Breast epithelium (tissue), 4 donors: ENCODE data around the gene TXNL4B. TPM values are rescaled to one million over a fixed set of nuclear protein-coding genes. Genes with fewer than 3 reads are reported as not detected.

Experiments
- DNase-seq, 2 donors: peaks; one replicate each; pipeline ENCODE4 v3.0.0-alpha.2; 2019; ENCODE audit warnings: low spot score in 2 of 2
- H3K27ac ChIP-seq, 2 donors: fragments of 200-600 bp; sonication (generic) in 1 of 2; one replicate each; pipeline ENCODE4 v1.5.1; 2016 to 2019; ENCODE audit warnings: mild to moderate bottlenecking in 1 of 2
- H3K27me3 ChIP-seq, 2 donors: fragments of 200-600 bp; sonication (generic) in 1 of 2; one replicate each; pipeline versions ENCODE4 v1.5.1 to v1.6.0; 2017 to 2019; ENCODE audit warnings: control low read depth in 1 of 2, mild to moderate bottlenecking in 1 of 2
- H3K36me3 ChIP-seq: fragments of 200-600 bp; one replicate; pipeline ENCODE4 v1.5.1; 2019
- H3K4me1 ChIP-seq, 2 donors: fragments of 200-600 bp; sonication (generic); one replicate each; pipeline ENCODE4 v1.5.1; 2016 to 2019; ENCODE audit warnings: control low read depth in 1 of 2
- H3K4me3 ChIP-seq, 3 donors: fragments of 200-600 bp; sonication (generic); 1 replicate in 2 of 3; 2 replicates in 1 of 3; pipeline ENCODE4 v1.5.1; 2016 to 2019; ENCODE audit warnings: mild to moderate bottlenecking in 3 of 3, moderate library complexity in 2 of 3
- H3K9me3 ChIP-seq, 2 donors: fragments of 200-600 bp; sonication (generic) in 1 of 2; one replicate each; pipeline ENCODE4 v1.5.1; 2016 to 2019; ENCODE audit warnings: control low read depth in 1 of 2
- POLR2A ChIP-seq: fragments of 450-650 bp; IDR thresholded peaks from one replicate; pipeline ENCODE4 v1.6.1; 2016; ENCODE audit warnings: antibody characterized with exemption, mild to moderate bottlenecking, moderate library complexity
- POLR2AphosphoS5 ChIP-seq, 3 donors: sonication (generic); formaldehyde crosslinking; IDR thresholded peaks; one replicate each; pipeline ENCODE4 v1.6.1; 2017; ENCODE audit warnings: antibody characterized with exemption in 3 of 3
- intact Hi-C: fragments of 100-400 bp; cut with DNase I; formaldehyde crosslinking; loops from one replicate; pipeline ENCODE4 v1.15.1; 2023; ENCODE audit warnings: low total_unique reads
- total RNA-seq, 3 donors: library from RNA; depleted of rRNA; stranded (reverse); fragments of >200 nt; gene quantifications; one replicate each; pipeline ENCODE4 v1.1.0, GENCODE V29; 2016
- TF ChIP-seq, protein P1 (sequence below), 3 donors: fragments of 450-650 bp; IDR thresholded peaks; one replicate each; pipeline ENCODE4 v1.5.1; 2016 to 2017; ENCODE audit warnings: antibody characterized with exemption in 3 of 3, mild to moderate bottlenecking in 3 of 3, moderate library complexity in 3 of 3

The TXNL4B gene
- total RNA-seq, 3 donors from 2014 or later, result 7.2 to 16.4 (median 8.8) TPM

DNA sequence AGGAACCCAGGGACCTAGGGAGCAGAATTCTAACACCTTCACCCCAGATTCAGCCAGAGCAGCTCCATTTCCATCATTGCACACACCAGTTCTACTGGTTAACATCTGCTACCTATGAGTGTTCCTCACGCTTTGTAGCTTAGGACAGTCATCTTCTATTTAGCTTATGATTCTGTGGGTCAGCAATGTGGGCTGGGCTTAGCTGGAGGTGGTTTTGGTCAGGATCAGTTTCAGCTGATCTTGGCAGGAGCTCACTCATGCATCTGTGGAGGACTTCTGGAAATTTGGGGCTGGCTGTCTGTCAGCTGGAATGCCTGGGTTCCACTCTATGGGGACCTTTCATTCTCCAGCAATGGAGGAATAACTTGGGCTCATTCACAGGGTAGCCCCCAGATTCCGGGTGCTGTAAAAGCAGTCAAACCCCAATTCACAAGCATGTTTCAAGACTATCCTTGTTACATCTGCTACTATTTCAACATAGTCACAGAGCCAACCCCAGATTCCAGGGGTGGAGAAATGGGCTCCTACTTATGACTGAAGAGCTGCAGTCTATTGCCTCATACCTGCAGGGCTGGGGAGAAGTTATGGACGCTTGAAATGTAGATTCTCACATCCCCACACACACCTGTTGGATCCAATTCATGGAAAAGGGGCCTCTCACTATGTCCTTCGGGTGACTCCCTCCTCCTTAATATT is 42.5 kb downstream of the TXNL4B start:
- TF ChIP-seq POLR2A, result no peak
- no peak for TF ChIP-seq POLR2AphosphoS5 (IDR thresholded peaks at IDR 0.05)
- TF ChIP-seq, protein P1, sequence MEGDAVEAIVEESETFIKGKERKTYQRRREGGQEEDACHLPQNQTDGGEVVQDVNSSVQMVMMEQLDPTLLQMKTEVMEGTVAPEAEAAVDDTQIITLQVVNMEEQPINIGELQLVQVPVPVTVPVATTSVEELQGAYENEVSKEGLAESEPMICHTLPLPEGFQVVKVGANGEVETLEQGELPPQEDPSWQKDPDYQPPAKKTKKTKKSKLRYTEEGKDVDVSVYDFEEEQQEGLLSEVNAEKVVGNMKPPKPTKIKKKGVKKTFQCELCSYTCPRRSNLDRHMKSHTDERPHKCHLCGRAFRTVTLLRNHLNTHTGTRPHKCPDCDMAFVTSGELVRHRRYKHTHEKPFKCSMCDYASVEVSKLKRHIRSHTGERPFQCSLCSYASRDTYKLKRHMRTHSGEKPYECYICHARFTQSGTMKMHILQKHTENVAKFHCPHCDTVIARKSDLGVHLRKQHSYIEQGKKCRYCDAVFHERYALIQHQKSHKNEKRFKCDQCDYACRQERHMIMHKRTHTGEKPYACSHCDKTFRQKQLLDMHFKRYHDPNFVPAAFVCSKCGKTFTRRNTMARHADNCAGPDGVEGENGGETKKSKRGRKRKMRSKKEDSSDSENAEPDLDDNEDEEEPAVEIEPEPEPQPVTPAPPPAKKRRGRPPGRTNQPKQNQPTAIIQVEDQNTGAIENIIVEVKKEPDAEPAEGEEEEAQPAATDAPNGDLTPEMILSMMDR (IDR thresholded peaks at IDR 0.05), result no peak
- intact Hi-C loops, result no loop called here
- H3K27me3 ChIP-seq, result no peaks in the 10 kb centered on the region

GRCh38 chr16:72049110-72049509 is 44.3 kb downstream of the TXNL4B start:
- Histone ChIP-seq H3K4me1 (no peaks in the 10 kb centered on the region), H3K36me3 (no peaks in the 10 kb centered on the region), H3K27ac (no peak overlapping the region), H3K9me3 (no peaks in the 10 kb centered on the region), H3K27me3 (no peaks in the 10 kb centered on the region), H3K4me3 (no peak overlapping the region)
- DNase-seq, result no peak
- intact Hi-C loops, result no loop called here
- TF ChIP-seq, protein P1 (IDR thresholded peaks at IDR 0.05), result no peak
- no peak for TF ChIP-seq POLR2AphosphoS5 (IDR thresholded peaks at IDR 0.05)
- no peak for TF ChIP-seq POLR2A

More for the DNA sequence above, 42.5 kb downstream of the TXNL4B start:
- no peak for DNase-seq
- Histone ChIP-seq H3K27ac (no peak overlapping the region), H3K9me3 (no peaks in the 10 kb centered on the region), H3K36me3 (no peaks in the 10 kb centered on the region), H3K4me1 (no peaks in the 10 kb centered on the region), H3K4me3 (no peak overlapping the region)

DNA sequence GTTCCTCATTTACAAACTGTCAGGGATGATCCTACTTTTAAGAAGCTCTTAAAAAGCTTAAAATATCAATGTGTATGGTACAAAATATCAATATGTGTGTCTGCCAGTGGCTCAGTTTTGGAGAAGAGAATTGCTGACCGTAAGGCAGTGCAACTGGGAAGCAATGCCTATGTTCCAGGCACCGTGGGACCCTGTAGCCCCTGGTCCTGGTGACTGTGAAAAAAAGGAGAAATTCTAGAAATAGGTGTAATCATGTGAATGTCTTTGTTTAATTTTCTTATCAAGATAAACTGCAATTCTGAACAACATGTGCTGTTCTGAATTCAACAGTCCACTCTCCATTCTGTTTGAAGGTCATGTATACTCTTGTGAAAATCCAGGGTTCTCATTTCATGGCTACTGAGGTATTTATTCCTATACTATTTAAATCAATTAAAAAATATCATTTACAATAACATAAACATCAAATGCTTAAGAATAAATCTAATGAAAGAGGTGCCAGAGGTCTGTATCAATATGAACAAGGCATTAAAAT is 48.5 kb downstream of the TXNL4B start:
- Histone ChIP-seq H3K9me3 (no peaks in the 10 kb centered on the region), H3K4me3 (no peak overlapping the region), H3K27ac (no peak overlapping the region), H3K36me3 (no peaks in the 10 kb centered on the region), H3K4me1 (no peaks in the 10 kb centered on the region), H3K27me3 (no peaks in the 10 kb centered on the region)
- DNase-seq, result no peak
- intact Hi-C loops, result no loop called here
- TF ChIP-seq POLR2A (no peak), POLR2AphosphoS5 (IDR thresholded peaks at IDR 0.05) (no peak)
- TF ChIP-seq, protein P1 (IDR thresholded peaks at IDR 0.05), result no peak

DNA sequence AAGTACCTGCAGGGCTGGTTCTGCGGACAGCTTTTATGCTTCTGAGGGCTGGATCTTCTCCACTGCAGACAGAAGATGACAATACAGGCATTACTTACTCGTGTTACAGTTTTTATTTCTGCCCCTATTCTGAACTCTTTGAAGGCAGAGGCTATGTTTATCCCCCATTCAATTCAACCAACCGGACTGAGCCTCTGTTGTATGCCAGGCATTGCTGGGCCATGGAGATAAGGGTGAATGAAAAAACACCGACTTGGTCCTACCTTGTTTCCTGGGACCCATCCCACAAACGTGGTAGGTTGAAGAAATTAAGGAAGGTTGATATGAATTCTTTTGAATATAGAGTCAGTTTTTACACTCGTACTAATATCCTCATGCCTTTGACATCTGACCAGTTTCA is 49.1 kb downstream of the TXNL4B start:
- Histone ChIP-seq H3K27me3 (no peaks in the 10 kb centered on the region), H3K27ac (no peak overlapping the region), H3K36me3 (no peaks in the 10 kb centered on the region), H3K4me3 (no peak overlapping the region), H3K4me1 (no peaks in the 10 kb centered on the region), H3K9me3 (no peaks in the 10 kb centered on the region)
- intact Hi-C loops, result no loop called here
- TF ChIP-seq POLR2AphosphoS5 (IDR thresholded peaks at IDR 0.05) (no peak), POLR2A (no peak)
- TF ChIP-seq, protein P1 (IDR thresholded peaks at IDR 0.05), result no peak
- no peak for DNase-seq

GRCh38 chr16:72043539-72043938 is 49.9 kb downstream of the TXNL4B start:
- H3K4me3 ChIP-seq, result no peak overlapping the region
- H3K27ac ChIP-seq, result no peak overlapping the region
- TF ChIP-seq POLR2A, result no peak
- no peak for TF ChIP-seq POLR2AphosphoS5 (IDR thresholded peaks at IDR 0.05)
- TF ChIP-seq, protein P1 (IDR thresholded peaks at IDR 0.05), result no peak
- DNase-seq, result no peak
- intact Hi-C loops, result no loop called here
- H3K4me1 ChIP-seq, result no peaks in the 10 kb centered on the region
- no peaks in the 10 kb centered on the region for H3K27me3 ChIP-seq
- H3K36me3 ChIP-seq, result no peaks in the 10 kb centered on the region
- H3K9me3 ChIP-seq, result no peaks in the 10 kb centered on the region
